ENCODE measurements around the gene RHEBL1. TPM values are rescaled to one million over a fixed set of nuclear protein-coding genes. Genes with fewer than 3 reads are reported as not detected.

Gene RHEBL1
- polyA plus RNA-seq, 1 donor (not counting 4 experiments of a cell fraction or from before 2014, with no cell fraction given) = 0.51 TPM

DNA sequence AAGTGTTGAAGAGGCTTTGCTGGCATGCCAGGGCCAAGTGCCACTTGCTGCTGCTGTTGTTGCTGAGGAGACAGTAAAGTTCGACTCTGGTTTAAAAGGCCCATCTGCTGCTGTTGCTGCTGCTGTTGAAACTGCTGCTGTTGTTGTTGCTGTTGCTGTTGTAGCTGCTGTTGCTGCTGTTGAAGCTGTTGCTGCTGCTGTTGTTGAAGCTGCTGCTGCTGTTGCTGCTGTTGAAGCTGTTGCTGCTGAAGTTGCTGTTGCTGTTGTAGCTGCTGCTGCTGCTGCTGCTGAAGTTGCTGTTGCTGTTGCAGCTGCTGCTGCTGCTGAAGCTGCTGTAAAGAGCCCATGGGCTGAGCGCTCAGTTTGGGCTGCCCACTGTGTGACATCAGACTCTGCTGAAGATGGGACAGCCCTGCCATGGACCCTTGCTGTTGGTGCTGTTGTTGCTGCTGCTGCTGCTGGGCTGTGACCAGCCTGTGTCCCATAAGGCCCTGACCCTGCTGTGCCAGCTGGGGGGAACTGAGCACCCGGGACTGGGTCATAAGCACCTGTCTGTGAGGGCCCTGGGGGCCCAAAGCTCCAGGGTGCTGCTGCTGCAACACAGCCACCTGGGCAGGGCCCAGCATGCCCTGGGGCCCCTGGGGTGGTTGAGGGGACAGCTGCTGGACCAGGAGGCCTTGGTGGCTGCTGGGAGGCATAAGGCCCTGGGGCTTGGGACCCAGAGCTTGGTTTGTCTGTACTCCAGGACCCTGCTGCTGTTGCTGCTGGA lies 36.9 kb downstream of the RHEBL1 start:
- Histone ChIP-seq H3K27ac (ENCODE audit: control insufficient read depth, insufficient read depth, low read length) (no peak overlapping the region), H3K4me2 (ENCODE audit: control insufficient read depth, extremely low read depth, insufficient read depth, low read depth, low read length) (no peak overlapping the region), H3K9ac (ENCODE audit: control insufficient read depth, extremely low read depth, insufficient read depth, low read length) (no peak overlapping the region), H4K20me1 (ENCODE audit: control insufficient read depth, extremely low read depth, insufficient read depth, low read length) (peaks cover 6% of the 10 kb centered on the region), H3K9me1 (ENCODE audit: control insufficient read depth, extremely low read depth, insufficient read depth, low read length) (peaks cover 2% of the 10 kb centered on the region), H3K9me3 (ENCODE audit: control insufficient read depth, low read depth, low read length) (no peaks in the 10 kb centered on the region), H3K4me1 (ENCODE audit: control insufficient read depth, extremely low read depth, insufficient read depth, low read length) (no peaks in the 10 kb centered on the region), H3K27me3 (ENCODE audit: control insufficient read depth, extremely low read depth, insufficient read depth, low read length) (no peaks in the 10 kb centered on the region), H3K36me3 (ENCODE audit: control insufficient read depth in 2 of 2, extremely low read depth in 1 of 2, insufficient read depth in 2 of 2, low read length in 2 of 2) (peaks cover 61 to 63% of the 10 kb centered on the region in 2 experiments), H2AFZ (ENCODE audit: control insufficient read depth, low read length) (no peak overlapping the region), H3K79me2 (ENCODE audit: control insufficient read depth, insufficient read depth, low read length) (peaks cover 3% of the 10 kb centered on the region), H3K4me3 (ENCODE audit: control insufficient read depth in 2 of 3, extremely low read depth in 1 of 3, insufficient read depth in 2 of 3, low read depth in 1 of 3, low read length in 3 of 3) (no peak overlapping the region)
- dilution Hi-C loops (cut with MboI; ENCODE audit: extremely low pct_ligation_motif_present, low sequenced_read_pairs) = no loop called here
- DNase-seq (ENCODE audit: low read depth, low spot score) = no peak
- no peak for TF ChIP-seq CTCF (optimal IDR thresholded peaks at IDR 0.05 in 1 of 3, IDR thresholded peaks at IDR 0.05 in 1 of 3, conservative IDR thresholded peaks at IDR 0.05 in 1 of 3; ENCODE audit: extremely low read depth in 1 of 3, insufficient read depth in 2 of 3, low read length in 3 of 3)
- no peak for TF ChIP-seq EZH2 (IDR thresholded peaks at IDR 0.05; ENCODE audit: low read length)
- FAIRE-seq = no peak

DNA sequence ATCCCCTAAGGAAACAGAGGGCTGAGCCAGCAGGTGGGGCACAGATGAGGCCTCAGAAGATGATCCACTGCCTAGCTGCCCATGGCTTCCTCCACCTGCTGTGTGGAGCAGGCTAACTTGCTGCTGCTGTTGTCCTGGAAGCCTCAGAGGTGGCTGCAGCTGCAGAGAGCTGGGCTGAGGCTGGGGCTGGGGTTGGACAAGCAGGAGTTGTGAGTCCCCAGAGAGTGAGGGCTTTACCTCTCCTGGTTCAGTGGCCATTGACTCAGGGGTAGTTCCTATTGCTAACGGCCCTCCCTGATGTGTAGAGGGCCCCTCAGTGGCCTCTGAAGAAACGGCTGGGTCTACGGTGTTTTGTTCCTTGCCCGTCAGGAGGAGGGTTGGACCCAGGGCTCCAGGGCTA lies 37.5 kb downstream of the RHEBL1 start:
- FAIRE-seq (no peak), DNase-seq (ENCODE audit: low read depth, low spot score) (no peak)
- H3K9me1 ChIP-seq (ENCODE audit: control insufficient read depth, extremely low read depth, insufficient read depth, low read length) = peaks cover under 1% of the 10 kb centered on the region
- peaks cover 6% of the 10 kb centered on the region for H4K20me1 ChIP-seq (ENCODE audit: control insufficient read depth, extremely low read depth, insufficient read depth, low read length)
- no peak overlapping the region for H2AFZ ChIP-seq (ENCODE audit: control insufficient read depth, low read length)
- H3K27me3 ChIP-seq (ENCODE audit: control insufficient read depth, extremely low read depth, insufficient read depth, low read length) = no peaks in the 10 kb centered on the region
- peaks cover 58 to 62% of the 10 kb centered on the region in 2 experiments for H3K36me3 ChIP-seq (ENCODE audit: control insufficient read depth in 2 of 2, extremely low read depth in 1 of 2, insufficient read depth in 2 of 2, low read length in 2 of 2)
- no peak overlapping the region for H3K27ac ChIP-seq (ENCODE audit: control insufficient read depth, insufficient read depth, low read length)
- no peaks in the 10 kb centered on the region for H3K4me1 ChIP-seq (ENCODE audit: control insufficient read depth, extremely low read depth, insufficient read depth, low read length)
- TF ChIP-seq EZH2 (IDR thresholded peaks at IDR 0.05; ENCODE audit: low read length) (no peak), CTCF (optimal IDR thresholded peaks at IDR 0.05 in 1 of 3, IDR thresholded peaks at IDR 0.05 in 1 of 3, conservative IDR thresholded peaks at IDR 0.05 in 1 of 3; ENCODE audit: extremely low read depth in 1 of 3, insufficient read depth in 2 of 3, low read length in 3 of 3) (no peak)
- H3K4me2 ChIP-seq (ENCODE audit: control insufficient read depth, extremely low read depth, insufficient read depth, low read depth, low read length) = no peak overlapping the region
- no peak overlapping the region for H3K4me3 ChIP-seq (ENCODE audit: control insufficient read depth in 2 of 3, extremely low read depth in 1 of 3, insufficient read depth in 2 of 3, low read depth in 1 of 3, low read length in 3 of 3)
- H3K79me2 ChIP-seq (ENCODE audit: control insufficient read depth, insufficient read depth, low read length) = peaks cover 3% of the 10 kb centered on the region
- H3K9me3 ChIP-seq (ENCODE audit: control insufficient read depth, low read depth, low read length) = no peaks in the 10 kb centered on the region
- H3K9ac ChIP-seq (ENCODE audit: control insufficient read depth, extremely low read depth, insufficient read depth, low read length) = no peak overlapping the region
- dilution Hi-C loops (cut with MboI; ENCODE audit: extremely low pct_ligation_motif_present, low sequenced_read_pairs) = no loop called here

Measured in keratinocyte (primary cell).